Stimulated activated effector memory CD8-positive, alpha-beta T cell treated with anti-CD3 and anti-CD28 coated beads, Interleukin-12 subunit alpha, Interleukin-12 subunit beta, amount 100 ng/mL, for 72 hours (primary cell): ENCODE data around the gene PIP4P1.
"Not testable (repeated sequence)": the region's sequence is repeated elsewhere in the genome, so short reads cannot be mapped to it uniquely, and the experiment has no call there.

Experiments used
- ATAC-seq: fragments of 150-1000 bp; cut with Tn5 transposase; 2 replicates; pipeline ENCODE4 v1.10.0; 2021
- DNase-seq, 2 donors: peaks; one replicate each; pipeline ENCODE4 v3.0.0; 2021 to 2022; ENCODE audit warnings: low spot score in 2 of 2
- H3K27ac Mint-ChIP-seq: one replicate; pipeline ENCODE4 v1.8.0; 2022; ENCODE audit warnings: mild to moderate bottlenecking, mixed read lengths
- H3K36me3 Mint-ChIP-seq: one replicate; pipeline ENCODE4 v1.8.0; 2022; ENCODE audit warnings: mild to moderate bottlenecking, mixed read lengths
- H3K4me1 Mint-ChIP-seq: one replicate; pipeline ENCODE4 v1.8.0; 2022; ENCODE audit warnings: mixed read lengths
- H3K4me3 Mint-ChIP-seq: one replicate; pipeline ENCODE4 v1.8.0; 2022; ENCODE audit warnings: mild to moderate bottlenecking, mixed read lengths
- H3K9me3 Mint-ChIP-seq: one replicate; pipeline ENCODE4 v1.8.0; 2022; ENCODE audit warnings: mixed read lengths

The PIP4P1 gene

DNA sequence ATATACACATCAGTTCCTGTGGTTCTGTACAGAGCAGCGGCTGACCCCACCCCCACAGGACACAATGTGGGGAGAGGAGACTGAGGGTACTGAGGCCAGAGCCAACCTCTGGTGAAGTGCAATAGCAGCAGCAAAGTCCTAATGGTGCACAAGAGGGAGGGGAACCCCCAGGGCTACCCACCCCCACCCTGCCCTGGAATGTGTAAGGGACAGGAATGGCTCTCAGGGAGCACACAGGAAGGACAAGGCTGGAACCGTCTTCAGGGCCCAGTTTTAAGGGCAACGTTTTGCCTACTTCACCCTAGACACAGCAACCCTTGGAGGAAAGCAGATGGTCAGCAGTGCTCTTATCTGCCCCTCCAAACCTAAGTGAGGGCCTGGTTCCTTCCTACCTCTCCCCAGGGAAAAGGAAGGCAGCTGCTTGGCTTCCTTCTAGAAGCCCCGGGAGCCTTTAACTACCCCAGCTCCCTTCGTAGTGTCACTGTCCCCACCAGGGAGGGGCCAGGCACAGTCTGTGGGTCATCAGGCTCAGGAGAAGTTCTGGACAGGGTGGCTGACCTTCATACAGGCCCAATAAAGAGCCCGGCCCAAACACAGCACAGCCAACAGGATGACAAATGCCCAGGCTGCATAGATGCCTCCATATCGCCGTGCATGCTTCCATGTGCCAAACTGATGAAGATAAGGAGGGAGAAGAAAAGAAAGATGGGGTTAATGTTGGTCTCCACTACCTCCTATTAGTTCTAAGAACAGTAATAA, 3.0 kb downstream of the PIP4P1 start:
- ATAC-seq (no peak), DNase-seq (no peak)
- Mint-ChIP-seq H3K36me3 (peaks cover 10% of the 10 kb centered on the region), H3K27ac (peak overlapping the region; percentile 66), H3K4me3 (no peak overlapping the region), H3K9me3 (no peaks in the 10 kb centered on the region), H3K4me1 (peaks cover 20% of the 10 kb centered on the region)

DNA sequence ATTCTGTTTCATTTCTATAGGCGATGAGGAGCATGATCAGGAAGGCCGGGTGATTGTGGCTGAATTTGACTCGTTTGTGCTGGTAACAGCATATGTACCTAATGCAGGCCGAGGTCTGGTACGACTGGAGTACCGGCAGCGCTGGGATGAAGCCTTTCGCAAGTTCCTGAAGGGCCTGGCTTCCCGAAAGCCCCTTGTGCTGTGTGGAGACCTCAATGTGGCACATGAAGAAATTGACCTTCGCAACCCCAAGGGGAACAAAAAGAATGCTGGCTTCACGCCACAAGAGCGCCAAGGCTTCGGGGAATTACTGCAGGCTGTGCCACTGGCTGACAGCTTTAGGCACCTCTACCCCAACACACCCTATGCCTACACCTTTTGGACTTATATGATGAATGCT, 4.3 kb downstream of the PIP4P1 start:
- Mint-ChIP-seq H3K4me3 (no peak overlapping the region), H3K4me1 (peaks cover 22% of the 10 kb centered on the region), H3K9me3 (no peaks in the 10 kb centered on the region), H3K36me3 (peaks cover 9% of the 10 kb centered on the region), H3K27ac (no peak overlapping the region)
- no peak for ATAC-seq
- no peak for DNase-seq

DNA sequence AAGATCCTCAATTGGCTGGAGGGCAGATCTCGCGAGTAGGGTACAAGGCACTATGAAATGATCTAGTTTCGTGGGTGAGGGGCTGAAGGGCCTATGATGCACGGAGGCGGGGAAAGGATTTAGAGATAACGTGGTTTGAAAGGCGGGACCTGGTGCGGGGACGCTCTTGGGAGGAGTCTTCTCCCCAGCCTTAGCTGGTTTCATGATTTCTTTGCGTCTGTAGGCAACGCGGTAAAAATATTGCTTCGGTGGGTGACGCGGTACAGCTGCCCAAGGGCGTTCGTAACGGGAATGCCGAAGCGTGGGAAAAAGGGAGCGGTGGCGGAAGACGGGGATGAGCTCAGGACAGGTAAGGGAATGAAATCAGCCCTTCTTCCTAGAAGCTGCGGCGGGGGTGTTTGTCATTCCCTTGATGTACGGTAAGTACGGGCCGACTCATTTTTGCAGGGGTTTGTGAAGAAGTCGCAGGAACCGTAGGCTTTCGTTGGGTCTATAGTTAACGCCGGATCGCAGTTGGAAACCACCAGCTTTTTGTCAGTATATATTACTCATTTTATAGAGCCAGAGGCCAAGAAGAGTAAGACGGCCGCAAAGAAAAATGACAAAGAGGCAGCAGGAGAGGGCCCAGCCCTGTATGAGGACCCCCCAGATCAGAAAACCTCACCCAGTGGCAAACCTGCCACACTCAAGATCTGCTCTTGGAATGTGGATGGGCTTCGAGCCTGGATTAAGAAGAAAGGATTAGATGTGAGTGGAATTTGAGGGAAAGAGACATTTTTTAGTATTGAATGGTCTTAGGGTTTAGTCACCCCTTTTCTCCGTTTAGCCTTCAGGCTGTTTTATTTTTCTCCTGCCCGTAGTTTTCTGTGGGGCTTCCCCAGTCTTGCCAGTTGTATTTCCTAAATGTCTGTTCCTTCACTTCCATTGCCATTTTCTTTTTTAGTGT, 5.6 kb downstream of the PIP4P1 start:
- no peak overlapping the region for H3K4me3 Mint-ChIP-seq
- peaks cover 18% of the 10 kb centered on the region for H3K4me1 Mint-ChIP-seq
- no peaks in the 10 kb centered on the region for H3K36me3 Mint-ChIP-seq
- ATAC-seq (peak; percentile 72), DNase-seq (no peak)
- H3K27ac Mint-ChIP-seq = no peak overlapping the region
- H3K9me3 Mint-ChIP-seq = no peaks in the 10 kb centered on the region

DNA sequence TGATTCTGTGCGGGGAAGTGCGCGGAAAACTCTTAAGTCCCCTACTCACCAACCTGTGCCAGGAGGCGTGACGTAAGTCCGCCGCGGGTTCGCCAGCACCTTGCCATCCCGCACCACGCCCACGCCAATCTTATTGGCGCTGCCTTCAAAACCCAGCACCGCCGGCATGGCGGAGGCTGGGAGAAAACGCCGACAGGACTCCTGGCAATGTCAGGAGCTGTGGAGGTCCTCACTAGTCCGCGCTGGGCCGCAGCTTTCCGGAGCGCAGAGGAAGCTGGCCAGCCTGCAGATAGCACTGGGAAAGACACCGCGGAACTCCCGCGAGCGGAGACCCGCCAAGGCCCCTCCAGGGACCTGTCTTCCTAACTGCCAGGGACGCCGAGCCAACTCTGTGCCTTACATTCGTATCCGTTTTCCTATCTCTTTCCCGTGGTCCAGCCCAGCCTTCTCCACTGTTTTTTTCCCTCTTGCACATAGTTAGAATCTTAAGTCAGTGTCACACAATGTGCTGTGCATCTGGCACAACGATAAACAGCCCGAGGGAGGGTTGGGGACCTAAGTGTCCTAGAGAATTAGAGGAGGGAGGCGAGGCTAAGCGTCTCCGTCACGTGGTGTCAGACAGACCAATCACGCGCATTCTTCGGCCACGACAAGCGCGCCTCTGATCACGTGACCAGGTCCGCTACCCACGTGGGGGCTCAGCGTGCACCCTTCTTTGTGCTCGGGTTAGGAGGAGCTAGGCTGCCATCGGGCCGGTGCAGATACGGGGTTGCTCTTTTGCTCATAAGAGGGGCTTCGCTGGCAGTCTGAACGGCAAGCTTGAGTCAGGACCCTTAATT, 6.5 kb downstream of the PIP4P1 start, which contains the start of the genes APEX1 and OSGEP:
Gene APEX1 (plus strand): TSS at position 711 of the 839 bp plus-strand sequence. CDS start 420 bp downstream, outside the sequence.
Gene OSGEP (minus strand): TSS at position 297 of the 839 bp plus-strand sequence. CDS start 129 bp downstream, at position 168.
- H3K27ac Mint-ChIP-seq = no peak within 1 kb of the TSS
- ATAC-seq = peak; percentile 92
- no peaks in the 10 kb centered on the region for H3K9me3 Mint-ChIP-seq
- peak; percentile 89 to 98 for DNase-seq
- H3K4me3 Mint-ChIP-seq = no peak within 1 kb of the TSS
- H3K4me1 Mint-ChIP-seq = peaks cover 9% of the 10 kb centered on the region
- no peaks in the 10 kb centered on the region for H3K36me3 Mint-ChIP-seq

DNA sequence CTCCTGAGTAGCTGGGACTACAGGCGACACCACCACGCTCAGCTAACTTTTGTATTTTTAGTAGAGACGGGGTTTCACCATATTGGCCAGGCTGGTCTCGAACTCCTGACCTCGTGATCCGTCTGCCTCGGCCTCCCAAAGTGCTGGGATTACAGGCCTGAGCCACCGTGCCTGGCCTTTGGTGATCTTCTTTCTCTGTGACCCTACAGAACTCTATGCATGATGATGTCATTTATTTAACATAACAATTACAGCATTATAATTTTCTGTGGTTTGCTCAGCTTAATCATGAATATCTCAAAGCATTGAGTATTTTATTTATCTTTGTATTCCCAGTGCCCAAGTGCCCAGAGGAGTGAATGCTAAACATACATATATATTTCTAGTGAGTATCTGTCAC, 8.4 kb downstream of the PIP4P1 start:
- H3K9me3 Mint-ChIP-seq, H3K27ac Mint-ChIP-seq, H3K4me1 Mint-ChIP-seq, H3K36me3 Mint-ChIP-seq, ATAC-seq, H3K4me3 Mint-ChIP-seq, DNase-seq: not testable (repeated sequence)

DNA sequence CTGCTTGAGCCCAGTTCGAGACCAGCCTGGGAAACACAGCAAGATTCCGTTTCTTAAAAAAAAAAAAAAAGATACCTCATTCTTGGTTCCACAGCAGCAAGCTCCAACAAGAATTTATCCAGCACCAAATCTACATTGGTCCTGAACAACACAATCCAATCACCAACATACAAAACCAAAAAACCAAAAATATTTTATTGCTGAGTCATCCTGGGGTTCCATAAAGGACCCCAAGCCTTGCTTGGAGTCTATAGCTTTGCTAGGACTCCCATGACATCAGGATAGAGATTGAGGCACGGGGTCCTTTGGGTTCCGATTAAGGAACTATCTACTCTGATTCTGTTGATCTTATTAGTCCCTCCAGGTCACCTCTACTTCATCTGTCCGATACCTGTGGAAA, 14.3 kb downstream of the PIP4P1 start:
- peaks cover 2% of the 10 kb centered on the region for H3K4me1 Mint-ChIP-seq
- H3K4me3 Mint-ChIP-seq = no peak overlapping the region
- ATAC-seq (no peak), DNase-seq (no peak)
- no peaks in the 10 kb centered on the region for H3K9me3 Mint-ChIP-seq
- no peaks in the 10 kb centered on the region for H3K36me3 Mint-ChIP-seq
- H3K27ac Mint-ChIP-seq = peak overlapping the region; percentile 35

DNA sequence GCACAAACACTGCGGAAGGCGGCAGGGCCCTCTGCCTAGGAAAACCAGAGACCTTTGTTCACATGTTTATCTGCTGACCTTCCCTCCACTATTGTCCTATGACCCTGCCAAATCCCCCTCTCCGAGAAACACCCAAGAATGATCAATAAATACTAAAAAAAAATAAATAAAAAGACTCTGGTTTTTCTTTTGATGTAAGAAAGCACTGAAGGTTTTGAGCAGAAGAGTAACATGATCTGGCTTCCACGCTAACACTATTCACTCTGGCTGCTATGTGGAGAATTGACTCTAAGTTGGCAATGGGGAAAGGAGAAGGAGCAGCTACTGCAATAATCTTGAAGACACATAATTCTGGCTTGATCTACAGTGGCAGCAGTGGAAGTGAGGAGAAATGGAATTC, 17.6 kb downstream of the PIP4P1 start:
- not testable (repeated sequence) for H3K36me3 Mint-ChIP-seq, H3K27ac Mint-ChIP-seq, H3K4me3 Mint-ChIP-seq, DNase-seq, ATAC-seq, H3K9me3 Mint-ChIP-seq
- peaks cover 15% of the 10 kb centered on the region for H3K4me1 Mint-ChIP-seq

DNA sequence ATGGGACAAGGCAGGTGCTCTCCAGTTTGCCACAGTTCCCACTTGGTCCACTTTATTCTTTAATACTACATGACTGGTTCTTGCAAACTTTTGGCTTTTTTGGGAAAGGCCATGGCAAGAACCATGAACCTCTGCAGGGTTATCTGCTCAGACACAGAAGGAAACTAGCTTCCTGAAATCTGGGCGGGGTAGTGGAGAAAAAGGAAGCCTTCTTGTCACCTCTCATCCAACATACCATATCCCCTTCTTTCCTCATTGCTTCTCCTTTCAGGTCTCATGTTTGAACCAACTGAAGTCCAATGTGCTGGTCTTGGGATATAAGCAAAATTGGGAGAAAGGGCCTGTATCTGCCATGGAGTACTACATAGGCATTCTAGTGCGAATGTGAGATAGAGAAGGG, 19.8 kb downstream of the PIP4P1 start:
- no peak for ATAC-seq
- no peaks in the 10 kb centered on the region for H3K9me3 Mint-ChIP-seq
- H3K4me1 Mint-ChIP-seq = peaks cover 15% of the 10 kb centered on the region
- DNase-seq = no peak
- H3K27ac Mint-ChIP-seq = no peak overlapping the region
- H3K4me3 Mint-ChIP-seq = no peak overlapping the region
- no peaks in the 10 kb centered on the region for H3K36me3 Mint-ChIP-seq

DNA sequence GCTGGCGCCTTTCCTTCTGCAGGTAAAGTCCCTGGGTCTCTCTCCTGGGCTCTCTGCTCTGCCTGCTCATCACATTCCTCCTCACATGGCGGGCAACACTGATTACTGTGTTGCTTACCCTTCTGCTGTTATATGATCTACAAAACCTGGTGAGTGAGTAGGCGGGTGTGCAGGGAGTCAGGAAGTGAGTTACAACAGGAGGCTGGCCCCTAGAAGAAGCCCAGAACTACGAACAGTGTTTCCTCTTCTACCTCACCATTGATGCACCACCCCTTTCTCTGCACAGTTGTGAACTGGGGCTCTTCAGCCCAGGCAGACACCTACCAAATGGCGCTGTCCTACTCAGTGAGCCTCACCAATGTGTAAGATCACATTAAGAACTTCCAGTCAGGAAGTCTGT, 20.4 kb downstream of the PIP4P1 start:
- peak; percentile 88 for ATAC-seq
- peaks cover 15% of the 10 kb centered on the region for H3K4me1 Mint-ChIP-seq
- H3K9me3 Mint-ChIP-seq = no peaks in the 10 kb centered on the region
- H3K27ac Mint-ChIP-seq = peak overlapping the region; percentile 70
- H3K36me3 Mint-ChIP-seq = no peaks in the 10 kb centered on the region
- no peak for DNase-seq
- H3K4me3 Mint-ChIP-seq = no peak overlapping the region

DNA sequence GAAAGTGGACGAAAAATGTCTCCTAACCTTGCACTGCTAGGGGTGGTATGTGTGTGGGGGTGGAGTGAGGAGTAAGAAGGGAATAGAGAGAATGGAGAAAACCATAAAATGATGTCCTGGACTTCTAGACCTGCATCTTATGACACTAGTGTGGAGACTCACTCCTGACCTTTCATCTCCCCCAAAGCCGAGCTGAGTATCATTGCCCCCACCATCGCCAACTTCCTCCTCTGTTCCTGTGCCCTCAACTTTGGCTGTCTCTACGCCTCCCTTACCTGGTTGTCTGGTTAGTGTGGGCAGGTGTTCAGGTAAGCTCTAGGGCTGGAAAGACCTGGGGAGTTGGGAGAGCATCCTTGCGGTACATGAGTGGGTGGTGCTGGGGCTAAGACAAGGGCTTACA, 20.8 kb downstream of the PIP4P1 start:
- Mint-ChIP-seq H3K4me3 (no peak overlapping the region), H3K9me3 (no peaks in the 10 kb centered on the region), H3K36me3 (no peaks in the 10 kb centered on the region), H3K27ac (peak overlapping the region; percentile 70), H3K4me1 (peaks cover 15% of the 10 kb centered on the region)
- DNase-seq (no peak), ATAC-seq (no peak)

DNA sequence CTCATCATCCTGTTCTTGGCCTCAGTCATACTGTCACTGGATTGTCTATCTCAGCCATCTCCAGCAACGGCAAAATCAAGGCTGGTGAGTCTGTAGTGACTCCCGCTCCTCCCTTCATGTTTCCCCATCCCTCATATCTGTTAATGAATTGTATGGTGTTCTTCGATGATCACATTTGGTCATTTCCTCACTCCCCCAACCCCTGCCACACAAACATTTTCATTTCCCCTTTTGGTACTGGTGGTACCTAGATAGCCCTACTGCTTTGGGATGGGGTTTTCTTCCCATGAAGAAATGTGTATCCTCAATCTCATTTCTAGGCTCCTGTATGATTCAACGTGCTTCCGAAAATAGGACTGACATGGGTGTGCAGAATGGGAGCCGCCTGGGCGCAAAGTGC, 22.6 kb downstream of the PIP4P1 start:
- Mint-ChIP-seq H3K4me3 (no peak overlapping the region), H3K9me3 (no peaks in the 10 kb centered on the region), H3K36me3 (no peaks in the 10 kb centered on the region), H3K27ac (no peak overlapping the region), H3K4me1 (peaks cover 15% of the 10 kb centered on the region)
- no peak for ATAC-seq
- no peak for DNase-seq

DNA sequence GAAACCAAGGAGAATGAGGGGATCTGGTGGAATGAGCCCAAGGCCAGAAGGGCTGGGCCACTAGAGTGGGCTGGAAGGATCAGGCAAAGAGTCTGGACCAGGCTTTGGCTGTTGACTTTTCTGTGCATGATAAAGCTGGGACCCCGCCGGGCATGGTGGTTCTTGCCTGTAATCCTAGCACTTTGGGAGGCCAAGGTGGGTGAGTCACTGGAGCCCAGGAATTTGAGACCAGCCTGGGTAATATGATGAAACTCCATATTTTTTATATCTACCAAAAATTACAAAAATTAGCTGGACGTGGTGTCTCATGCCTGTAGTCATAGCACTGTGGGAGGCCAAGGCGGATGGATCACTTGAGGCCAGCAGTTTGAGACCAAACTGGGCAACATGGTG, 24.9 kb downstream of the PIP4P1 start:
- DNase-seq = no peak
- Mint-ChIP-seq H3K9me3 (no peaks in the 10 kb centered on the region), H3K4me3 (no peak overlapping the region), H3K4me1 (peaks cover 15% of the 10 kb centered on the region), H3K27ac (no peak overlapping the region), H3K36me3 (no peaks in the 10 kb centered on the region)
- ATAC-seq = no peak

DNA sequence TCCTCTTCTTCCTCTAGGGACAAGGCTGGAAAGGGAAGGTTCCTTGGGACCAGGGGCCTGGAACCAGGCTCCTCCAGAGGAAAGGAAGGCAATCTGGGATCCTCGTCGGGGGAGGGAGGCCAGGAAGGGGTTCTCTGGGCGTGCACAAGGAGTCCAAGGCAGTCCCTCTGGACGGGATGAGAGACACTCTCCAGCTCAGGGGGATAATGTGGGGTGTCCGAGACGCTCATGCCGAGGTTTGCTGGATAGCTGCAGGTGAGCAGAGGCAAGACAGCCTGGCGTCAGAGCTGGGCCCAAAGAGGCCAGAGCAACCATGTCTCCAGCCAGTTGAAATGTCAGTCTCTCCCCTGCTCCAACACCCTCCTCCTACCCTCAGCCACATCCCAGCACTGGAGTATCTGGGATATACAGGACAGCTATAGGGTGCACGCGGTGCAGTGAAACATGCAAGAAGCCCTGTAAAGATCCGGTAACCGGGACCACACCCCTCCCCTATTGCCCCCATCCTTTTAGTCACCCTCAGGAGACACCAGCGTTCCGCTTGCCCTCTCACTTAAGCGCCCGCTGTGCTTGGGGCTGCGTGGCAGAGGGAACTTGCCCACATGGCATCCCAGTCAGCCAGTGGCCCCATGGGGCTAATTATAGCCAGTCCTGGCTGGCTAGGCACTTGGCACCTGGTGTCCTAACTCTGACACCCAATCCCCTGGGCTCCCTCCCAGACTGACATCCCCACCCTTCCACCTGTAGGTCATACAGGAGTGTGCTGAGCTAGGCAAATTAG, 25.5 kb downstream of the PIP4P1 start, which contains the start of gene KLHL33:
Gene KLHL33 (minus strand): TSS at position 585 of the 781 bp plus-strand sequence. CDS start 355 bp downstream, at position 230.
- Mint-ChIP-seq H3K27ac (no peak within 1 kb of the TSS), H3K4me1 (peaks cover 11% of the 10 kb centered on the region), H3K36me3 (no peaks in the 10 kb centered on the region), H3K9me3 (no peaks in the 10 kb centered on the region), H3K4me3 (no peak within 1 kb of the TSS)
- DNase-seq (no peak), ATAC-seq (no peak)
